DOHH2 (cell line): ENCODE results near the gene KRTAP3-1.

Experiments used
- H3F3A ChIP-seq: fragments of 200-600 bp; sonication (generic), shearing (Covaris generic); 2 replicates; pipeline ENCODE4 v1.6.0; 2016; ENCODE audit warnings: antibody characterized with exemption, mild to moderate bottlenecking; ENCODE audit not compliant: control insufficient read depth, insufficient read depth
- H3K27ac ChIP-seq: fragments of 200-600 bp; sonication (generic); 2 replicates; pipeline ENCODE4 v1.5.1; 2014; ENCODE audit warnings: low read depth, mild to moderate bottlenecking, low read length, moderate library complexity
- H3K27me3 ChIP-seq: fragments of 200-600 bp; sonication (generic); 2 replicates; pipeline ENCODE4 v1.6.1; 2014; ENCODE audit warnings: mild to moderate bottlenecking, low read length, mixed read lengths; ENCODE audit not compliant: control insufficient read depth
- H3K36me3 ChIP-seq: fragments of 200-600 bp; sonication (generic); 2 replicates; pipeline ENCODE4 v1.6.1; 2014; ENCODE audit warnings: mild to moderate bottlenecking, low read length, moderate library complexity, mixed read lengths; ENCODE audit not compliant: control insufficient read depth
- H3K4me1 ChIP-seq: fragments of 200-600 bp; sonication (generic); 2 replicates; pipeline ENCODE4 v1.6.1; 2014; ENCODE audit warnings: mild to moderate bottlenecking, low read length, mixed read lengths; ENCODE audit not compliant: control insufficient read depth
- H3K4me2 ChIP-seq: fragments of 200-600 bp; sonication (generic); 2 replicates; pipeline ENCODE4 v1.6.0; 2014; ENCODE audit warnings: mild to moderate bottlenecking, low read length, moderate library complexity
- H3K4me3 ChIP-seq: fragments of 200-600 bp; sonication (generic); 2 replicates; pipeline ENCODE4 v1.5.1; 2014; ENCODE audit warnings: mild to moderate bottlenecking, low read length, mixed read lengths
- H3K79me2 ChIP-seq: fragments of 200-600 bp; sonication (generic); 2 replicates; pipeline ENCODE4 v1.6.1; 2014; ENCODE audit warnings: mild to moderate bottlenecking, low read length, mixed read lengths; ENCODE audit not compliant: control insufficient read depth
- H3K9me2 ChIP-seq: fragments of 200-600 bp; sonication (generic); replicated peaks from 2 replicates; pipeline ENCODE4 v1.6.1; 2014; ENCODE audit warnings: mild to moderate bottlenecking, low read length, mixed read lengths; ENCODE audit not compliant: control insufficient read depth
- H3K9me3 ChIP-seq: fragments of 200-600 bp; sonication (generic); 2 replicates; pipeline ENCODE4 v1.6.1; 2014; ENCODE audit warnings: antibody characterized with exemption, low read length, mixed read lengths; ENCODE audit not compliant: control insufficient read depth, insufficient read depth
- H4K20me1 ChIP-seq: fragments of 200-600 bp; sonication (generic); 2 replicates; pipeline ENCODE4 v1.6.0; 2014; ENCODE audit warnings: low read depth, mild to moderate bottlenecking, antibody characterized with exemption, low read length, moderate library complexity; ENCODE audit not compliant: control insufficient read depth, insufficient read depth
- CTCF ChIP-seq: fragments of 200-600 bp; sonication (generic); IDR thresholded peaks from one replicate; pipeline ENCODE4 v1.5.1; 2014; ENCODE audit warnings: antibody characterized with exemption, mild to moderate bottlenecking, low read depth, low read length; ENCODE audit not compliant: poor library complexity, severe bottlenecking
- EZH2phosphoT487 ChIP-seq: fragments of 200-600 bp; sonication (generic); IDR thresholded peaks from 2 replicates; pipeline ENCODE4 v1.6.1; 2017; ENCODE audit warnings: borderline replicate concordance, mild to moderate bottlenecking, antibody characterized with exemption, low read length, moderate library complexity, mixed read lengths

Gene KRTAP3-1

GRCh38 chr17:40975516-40975915, 33.4 kb downstream of the KRTAP3-1 start:
- no peaks in the 10 kb centered on the region for H3K79me2 ChIP-seq
- H3K27me3 ChIP-seq, result 0 out of 2 replicates have a peak, but pooled peaks cover 3% of the 10 kb centered on the region
- H3F3A ChIP-seq, result no peaks in the 10 kb centered on the region
- H3K4me3 ChIP-seq, result no peak overlapping the region
- no peaks in the 10 kb centered on the region for H3K4me1 ChIP-seq
- no peaks in the 10 kb centered on the region for H4K20me1 ChIP-seq
- no peaks in the 10 kb centered on the region for H3K9me3 ChIP-seq
- no peak overlapping the region for H3K4me2 ChIP-seq
- H3K9me2 ChIP-seq, result no peaks in the 10 kb centered on the region
- H3K36me3 ChIP-seq, result no peaks in the 10 kb centered on the region
- TF ChIP-seq CTCF (no peak), EZH2phosphoT487 (no peak)
- H3K27ac ChIP-seq, result no peak overlapping the region

GRCh38 chr17:40974366-40974765, 34.6 kb downstream of the KRTAP3-1 start:
- H3K36me3 ChIP-seq, result no peaks in the 10 kb centered on the region
- H3K79me2 ChIP-seq, result no peaks in the 10 kb centered on the region
- no peaks in the 10 kb centered on the region for H3K4me1 ChIP-seq
- no peak overlapping the region for H3K4me2 ChIP-seq
- no peaks in the 10 kb centered on the region for H3K9me3 ChIP-seq
- H4K20me1 ChIP-seq, result no peaks in the 10 kb centered on the region
- no peak overlapping the region for H3K4me3 ChIP-seq
- TF ChIP-seq EZH2phosphoT487 (no peak), CTCF (no peak)
- H3F3A ChIP-seq, result no peaks in the 10 kb centered on the region
- H3K27me3 ChIP-seq, result 0 out of 2 replicates have a peak, but pooled peaks cover 3% of the 10 kb centered on the region
- no peaks in the 10 kb centered on the region for H3K9me2 ChIP-seq
- H3K27ac ChIP-seq, result no peak overlapping the region

- no peaks in the 10 kb centered on the region for H3K36me3 ChIP-seq
- no peaks in the 10 kb centered on the region for H3K9me3 ChIP-seq
- no peak overlapping the region for H3K27ac ChIP-seq
- no peaks in the 10 kb centered on the region for H3K4me1 ChIP-seq
- H3K4me2 ChIP-seq, result no peak overlapping the region
- H3K79me2 ChIP-seq, result no peaks in the 10 kb centered on the region
- H3K9me2 ChIP-seq, result no peaks in the 10 kb centered on the region
- no peak for TF ChIP-seq EZH2phosphoT487
- TF ChIP-seq CTCF, result no peak
- H4K20me1 ChIP-seq, result no peaks in the 10 kb centered on the region
- H3K27me3 ChIP-seq, result peaks cover 3% of the 10 kb centered on the region; the same call in 1 of the 2 replicates
- no peaks in the 10 kb centered on the region for H3F3A ChIP-seq
- no peak overlapping the region for H3K4me3 ChIP-seq
These were observed 41.3 kb downstream of the KRTAP3-1 start for GRCh38 chr17:40967582-40967981.
